SK-N-SH treated with all-trans-retinoic acid at 6 μM for 48 hours (cell line): Measurements from ENCODE around the gene TIPIN.

Experiments used
- CSRNP3 ChIP-seq: fragments of 250-450 bp; sonication (Bioruptor Pico); IDR thresholded peaks from 2 replicates; pipeline ENCODE4 v1.5.1; 2021; ENCODE audit warnings: mild to moderate bottlenecking, moderate library complexity
- OSR1 ChIP-seq: fragments of 250-450 bp; sonication (Bioruptor Pico); IDR thresholded peaks from 2 replicates; pipeline ENCODE4 v1.8.0; 2022; ENCODE audit warnings: moderate library complexity, mild to moderate bottlenecking, inconsistent platforms
- TCF4 ChIP-seq: fragments of 250-450 bp; sonication (Bioruptor Pico); IDR thresholded peaks from 2 replicates; pipeline ENCODE4 v1.8.0; 2021; ENCODE audit warnings: mild to moderate bottlenecking, moderate library complexity, borderline replicate concordance
- ZFP30 ChIP-seq: fragments of 450-650 bp; formaldehyde crosslinking; IDR thresholded peaks from 2 replicates; pipeline ENCODE4 v1.5.0; 2022; ENCODE audit warnings: mild to moderate bottlenecking, moderate library complexity

- no peak for TF ChIP-seq TCF4
- TF ChIP-seq OSR1 (CRISPR knock-in tag), result no peak
- TF ChIP-seq ZFP30 (CRISPR knock-in tag), result no peak
- TF ChIP-seq CSRNP3 (CRISPR knock-in tag), result no peak
Measured at GRCh38 chr15:66404532-66404931, 48.0 kb upstream of the TIPIN start.
